Common myeloid progenitor, CD34-positive (primary cell): ENCODE measurements around the gene CD5L.

Experiments used
- CTCF ChIA-PET: fragments of 350-600 bp; sonication (Branson Sonifier 250); formaldehyde crosslinking; loops from one replicate; lab custom pipeline; 2021; ENCODE audit warnings: antibody characterized with exemption; lab: Charles Lee
- POLR2A ChIA-PET: fragments of 350-600 bp; sonication (Branson Sonifier 250); formaldehyde crosslinking; loops from one replicate; lab custom pipeline; 2021; ENCODE audit warnings: antibody characterized with exemption; lab: Charles Lee
- DNase-seq, 3 donors: peaks; one replicate each; pipeline versions ENCODE4 v3.0.0 to v3.0.0-alpha.2; 2013
- H3K27ac ChIP-seq, 2 experiments: 1 replicate in 1 of 2; 2 replicates in 1 of 2; pipeline ENCODE4 v1.7.0; 2013; ENCODE audit warnings: inconsistent platforms in 2 of 2, low read length in 2 of 2, mild to moderate bottlenecking in 2 of 2, low read depth in 1 of 2, moderate library complexity in 1 of 2; ENCODE audit not compliant: severe bottlenecking in 2 of 2, insufficient read depth in 1 of 2, poor library complexity in 1 of 2
- H3K27me3 ChIP-seq, 5 experiments: replicated peaks in 2 of 5; 1 replicate in 3 of 5; 2 replicates in 2 of 5; pipeline versions ENCODE4 v1.6.1 to v1.7.0; 2013; ENCODE audit warnings: low read length in 4 of 5, mild to moderate bottlenecking in 2 of 5, moderate library complexity in 2 of 5, inconsistent platforms in 1 of 5; ENCODE audit not compliant: insufficient read depth in 5 of 5, control insufficient read depth in 4 of 5
- H3K36me3 ChIP-seq, 4 experiments: 1 replicate in 2 of 4; 2 replicates in 2 of 4; pipeline versions ENCODE4 v1.6.1 to v1.7.0; 2013; ENCODE audit warnings: low read length in 3 of 4, control low read depth in 1 of 4, mild to moderate bottlenecking in 1 of 4; ENCODE audit not compliant: control insufficient read depth in 4 of 4, insufficient read depth in 4 of 4
- H3K4me1 ChIP-seq, 4 experiments: 1 replicate in 3 of 4; 2 replicates in 1 of 4; pipeline versions ENCODE4 v1.6.1 to v1.7.1; 2013; ENCODE audit warnings: low read length in 3 of 4, mild to moderate bottlenecking in 3 of 4, control low read depth in 1 of 4, inconsistent platforms in 1 of 4, moderate library complexity in 1 of 4; ENCODE audit not compliant: control insufficient read depth in 4 of 4, insufficient read depth in 4 of 4; ENCODE audit errors: control extremely low read depth in 1 of 4
- H3K4me3 ChIP-seq, 7 experiments: 1 replicate in 4 of 7; 2 replicates in 3 of 7; pipeline versions ENCODE4 v1.5.1 to v1.7.0; 2013; ENCODE audit warnings: mild to moderate bottlenecking in 7 of 7, low read length in 6 of 7, moderate library complexity in 6 of 7, inconsistent platforms in 2 of 7, low read depth in 2 of 7, control low read depth in 1 of 7; ENCODE audit not compliant: insufficient read depth in 4 of 7, control insufficient read depth in 1 of 7; ENCODE audit errors: extremely low read depth in 1 of 7
- H3K9me3 ChIP-seq, 5 experiments: 1 replicate in 4 of 5; 2 replicates in 1 of 5; pipeline versions ENCODE4 v1.6.1 to v1.7.1; 2013; ENCODE audit warnings: low read length in 4 of 5, mild to moderate bottlenecking in 2 of 5, inconsistent platforms in 1 of 5, low read depth in 1 of 5, moderate library complexity in 1 of 5; ENCODE audit not compliant: control insufficient read depth in 4 of 5, insufficient read depth in 2 of 5; ENCODE audit errors: control extremely low read depth in 1 of 5
- WGBS: methylation state at CpG from one replicate; pipeline ENCODE4 v1.1.5; 2013; ENCODE audit not compliant: insufficient coverage; 5-methylcytosine and 5-hydroxymethylcytosine counted together

The CD5L gene

DNA sequence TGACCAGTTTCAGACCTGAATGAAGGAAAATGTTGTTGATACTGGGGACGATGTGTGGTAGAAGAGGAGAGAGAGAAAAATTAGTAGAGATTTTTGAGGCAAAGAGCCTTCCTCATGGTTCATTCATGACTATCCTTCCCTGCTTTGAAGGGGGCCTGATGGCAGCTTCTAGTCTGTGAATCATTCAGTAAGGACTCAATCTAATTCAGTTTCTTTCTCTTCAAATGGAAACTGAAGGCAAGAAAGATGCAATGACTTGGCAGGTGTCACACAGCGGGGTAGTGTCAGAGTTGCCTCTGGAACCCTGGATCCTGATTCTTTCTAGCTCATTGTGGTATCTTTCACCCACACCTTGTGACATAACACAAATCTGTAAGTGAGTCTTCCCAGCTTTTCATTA lies 14.9 kb upstream of the CD5L start:
- H3K4me3 ChIP-seq, result no peak overlapping the region
- no peaks in the 10 kb centered on the region for H3K36me3 ChIP-seq
- no peaks in the 10 kb centered on the region for H3K4me1 ChIP-seq
- DNase-seq, result no peak
- H3K27me3 ChIP-seq, result no peaks in the 10 kb centered on the region
- H3K9me3 ChIP-seq, result no peaks in the 10 kb centered on the region
- 100% methylated on average over 1 of the region's 2 CpGs for WGBS
- H3K27ac ChIP-seq, result no peak overlapping the region
- ChIA-PET CTCF (no interaction called here), POLR2A (no interaction called here)

DNA sequence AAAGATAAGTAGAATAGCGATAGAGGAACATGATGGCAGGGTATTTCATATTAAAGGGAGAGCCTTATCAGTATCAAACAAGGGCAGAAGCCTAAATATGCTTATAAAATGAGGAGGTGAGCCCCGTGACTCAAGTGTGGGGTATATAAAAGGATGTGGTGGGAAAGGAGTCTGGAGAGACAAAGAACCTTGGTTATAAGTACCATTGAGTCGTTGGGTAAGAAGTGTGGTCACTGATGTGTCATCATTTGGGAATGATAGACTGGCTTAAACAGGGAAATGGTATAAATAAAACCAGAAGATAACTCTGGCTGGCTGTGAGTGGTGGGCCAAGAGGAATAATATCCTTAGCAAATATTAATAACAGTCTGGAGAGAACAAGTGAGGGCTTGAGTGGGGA lies 10.9 kb upstream of the CD5L start:
- Histone ChIP-seq H3K36me3 (no peaks in the 10 kb centered on the region), H3K27me3 (no peaks in the 10 kb centered on the region), H3K9me3 (no peaks in the 10 kb centered on the region), H3K4me1 (peaks cover 4 to 10% (median 7%) of the 10 kb centered on the region in 4 experiments), H3K4me3 (no peak overlapping the region), H3K27ac (no peak overlapping the region)
- ChIA-PET POLR2A (interaction anchor here (0.6 kb wide), 1 partner anchor 9 kb away, joined by 3 read pairs; no protein-coding TSS in a partner anchor), CTCF (no interaction called here)
- DNase-seq, result no peak
- WGBS, result 82% methylated on average over 3 of the region's 3 CpGs

DNA sequence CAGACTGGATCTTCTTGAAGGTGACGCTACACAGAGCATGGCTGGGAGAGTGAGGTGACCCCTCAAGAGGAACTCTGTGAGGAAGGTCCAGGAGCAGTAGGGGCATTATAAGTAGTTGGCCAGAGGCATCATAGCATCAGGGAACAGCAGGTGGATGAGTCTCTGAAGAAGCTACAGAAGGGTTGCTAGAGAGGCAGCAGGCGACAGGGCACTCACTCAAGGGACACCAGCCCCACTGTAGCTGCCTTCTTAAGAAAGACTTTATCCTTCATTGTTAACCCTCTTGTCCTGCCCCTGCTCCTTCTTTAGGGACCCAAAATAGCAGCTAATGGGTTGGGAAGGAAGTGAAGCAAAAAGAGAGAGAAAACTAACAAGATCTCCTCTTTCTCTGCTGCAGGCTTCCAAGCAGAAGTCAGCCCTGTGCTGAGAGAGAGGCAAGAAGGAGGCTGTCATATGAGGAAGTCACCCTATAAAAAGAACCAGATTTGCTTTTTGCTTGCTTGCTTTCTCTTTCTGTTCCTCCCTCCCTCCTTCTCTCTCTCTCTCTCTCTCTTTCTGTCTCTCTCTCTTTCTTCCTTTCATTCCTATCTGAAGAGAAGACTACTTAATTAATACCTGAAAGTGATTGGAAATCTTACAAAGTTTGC lies 7.7 kb upstream of the CD5L start:
- DNase-seq, result peak; percentile 30 to 86 (median 79)
- 100% methylated on average over 1 of the region's 2 CpGs for WGBS
- H3K27ac ChIP-seq, result no peak overlapping the region
- H3K4me3 ChIP-seq, result no peak overlapping the region
- H3K36me3 ChIP-seq, result no peaks in the 10 kb centered on the region
- no peaks in the 10 kb centered on the region for H3K9me3 ChIP-seq
- ChIA-PET CTCF (no interaction called here), POLR2A (no interaction called here)
- no peaks in the 10 kb centered on the region for H3K27me3 ChIP-seq
- H3K4me1 ChIP-seq, result peaks cover 4 to 14% (median 7%) of the 10 kb centered on the region in 4 experiments

DNA sequence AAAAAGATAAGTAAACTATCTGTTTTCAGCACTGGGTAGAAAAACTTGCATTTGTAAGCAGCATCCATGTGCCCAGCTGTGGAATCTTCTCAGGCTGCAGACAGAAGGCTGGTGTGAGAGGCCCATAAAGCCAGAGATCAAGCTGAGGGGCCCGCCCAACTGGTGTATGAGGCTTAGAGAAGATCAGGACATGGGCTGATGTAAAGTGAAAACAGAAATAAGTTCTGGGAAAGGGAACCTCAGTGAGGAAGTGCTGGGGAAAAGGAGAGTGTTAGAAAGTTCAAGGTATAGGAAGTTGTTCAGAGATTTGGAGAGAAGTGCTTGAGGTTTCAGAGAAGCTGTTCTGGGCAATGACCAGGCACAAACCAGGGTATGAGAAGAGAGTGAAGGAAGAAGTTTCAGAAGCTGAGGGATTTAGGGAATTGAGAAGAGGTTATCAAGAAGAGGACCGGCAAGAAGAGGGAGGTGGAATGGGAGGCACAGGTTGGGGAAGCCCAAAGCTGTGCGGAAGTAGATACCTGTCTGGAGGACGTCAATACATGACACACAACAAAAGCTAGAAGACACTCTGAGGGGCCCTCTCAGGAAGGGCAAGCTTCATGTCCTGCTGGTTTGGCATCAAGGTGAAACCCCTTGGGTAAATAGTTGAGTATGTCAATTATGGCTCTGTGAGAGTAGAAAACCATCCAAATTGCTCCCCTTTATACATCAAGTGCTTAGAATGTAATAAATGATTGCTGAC lies 2.7 kb upstream of the CD5L start:
- no peaks in the 10 kb centered on the region for H3K27me3 ChIP-seq
- 86% methylated on average over 2 of the region's 4 CpGs for WGBS
- peaks cover under 1 to 21% (median 12%) of the 10 kb centered on the region in 4 experiments for H3K4me1 ChIP-seq
- CTCF ChIA-PET, result interaction anchor here (1.1 to 1.2 kb wide), 2 partner anchors 9 to 105 kb away, joined by 3 to 4 read pairs; no protein-coding TSS in a partner anchor
- no peaks in the 10 kb centered on the region for H3K9me3 ChIP-seq
- no peak for DNase-seq
- no peak overlapping the region for H3K4me3 ChIP-seq
- H3K36me3 ChIP-seq, result no peaks in the 10 kb centered on the region
- POLR2A ChIA-PET, result interaction anchor here (0.5 kb wide), 1 partner anchor 54 kb away, joined by 3 read pairs; no protein-coding TSS in a partner anchor
- H3K27ac ChIP-seq, result no peak overlapping the region

DNA sequence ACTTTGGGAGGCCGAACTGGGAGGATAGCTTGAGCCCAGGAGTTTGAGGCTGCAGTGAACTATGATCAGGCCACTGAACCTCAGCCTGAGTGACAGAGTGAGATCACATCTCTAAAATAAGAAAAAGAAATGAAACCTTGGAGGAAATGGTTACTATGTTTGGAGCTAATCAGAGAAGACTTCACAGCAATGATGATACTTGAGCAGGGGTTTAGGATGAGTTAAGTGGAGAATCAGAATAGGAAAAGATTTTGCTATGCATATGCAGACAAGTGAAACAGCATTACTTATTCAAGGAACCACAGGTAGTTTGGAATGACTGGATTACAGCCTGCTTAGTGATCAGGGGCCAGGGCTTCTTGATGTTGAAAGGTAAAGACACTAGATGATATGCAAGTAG lies 1.3 kb upstream of the CD5L start:
- Histone ChIP-seq H3K27me3 (no peaks in the 10 kb centered on the region), H3K4me3 (no peak overlapping the region), H3K4me1 (peaks cover 4 to 27% (median 18%) of the 10 kb centered on the region in 4 experiments), H3K27ac (no peak overlapping the region), H3K9me3 (no peaks in the 10 kb centered on the region), H3K36me3 (no peaks in the 10 kb centered on the region)
- no peak for DNase-seq
- POLR2A ChIA-PET, result interaction anchor here (0.5 kb wide), 1 partner anchor 10 kb away, joined by 3 read pairs; no protein-coding TSS in a partner anchor
- WGBS, result 100% methylated on average over 1 of the region's 1 CpG
- CTCF ChIA-PET, result interaction anchor here (1.1 kb wide), 1 partner anchor 106 kb away, joined by 3 read pairs; no protein-coding TSS in a partner anchor

DNA sequence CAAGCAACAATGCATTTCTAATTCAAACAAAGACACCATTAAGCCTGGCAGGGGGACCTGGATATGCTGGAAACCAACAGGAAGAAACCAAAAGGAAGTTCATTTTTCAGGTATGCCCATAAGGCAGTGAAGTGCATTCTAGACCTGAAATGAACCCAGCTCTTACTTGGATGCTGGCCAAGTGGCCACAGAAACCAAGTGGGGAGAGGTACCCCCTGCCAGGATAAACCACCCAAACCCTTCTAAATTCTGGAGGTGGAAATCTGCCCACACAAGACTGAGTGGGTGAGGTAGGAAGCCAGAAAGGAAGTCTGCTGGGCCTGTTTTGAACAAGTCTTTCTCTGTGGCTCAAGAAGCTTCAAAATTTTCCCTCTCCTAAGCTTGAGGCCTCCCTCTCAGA lies 2.6 kb downstream of the CD5L start:
- ChIA-PET POLR2A (no interaction called here), CTCF (no interaction called here)
- peak in 2 of 3 donors; percentile 35 to 44 for DNase-seq
- H3K36me3 ChIP-seq, result no peaks in the 10 kb centered on the region
- H3K4me1 ChIP-seq, result peaks cover 4 to 22% (median 17%) of the 10 kb centered on the region in 4 experiments
- H3K9me3 ChIP-seq, result no peaks in the 10 kb centered on the region
- no peak overlapping the region for H3K27ac ChIP-seq
- no peaks in the 10 kb centered on the region for H3K27me3 ChIP-seq
- H3K4me3 ChIP-seq, result no peak overlapping the region

DNA sequence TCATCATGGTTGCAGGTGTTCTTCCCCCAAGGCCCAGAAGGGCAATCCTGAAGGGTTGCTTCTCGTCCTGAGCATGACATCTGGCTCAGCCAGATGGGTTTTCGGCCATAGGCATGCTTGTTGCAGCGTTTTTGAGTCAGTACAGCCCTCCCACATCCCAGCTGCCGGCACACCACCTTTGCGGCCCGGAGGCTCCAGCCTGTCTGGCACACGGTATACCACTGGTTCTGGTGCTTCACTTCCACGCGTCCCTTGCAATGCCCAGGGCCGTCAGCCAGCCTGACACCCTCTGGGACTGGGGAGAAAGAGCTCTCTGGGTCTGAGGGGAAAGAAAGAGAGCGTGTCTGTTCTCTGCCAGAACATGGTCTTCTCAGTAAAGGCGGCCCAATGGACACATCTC lies 7.2 kb downstream of the CD5L start:
- POLR2A ChIA-PET, result no interaction called here
- H3K4me3 ChIP-seq, result no peak overlapping the region
- H3K36me3 ChIP-seq, result no peaks in the 10 kb centered on the region
- no peaks in the 10 kb centered on the region for H3K27me3 ChIP-seq
- H3K4me1 ChIP-seq, result peaks cover 4 to 12% (median 10%) of the 10 kb centered on the region in 4 experiments
- WGBS, result 100% methylated on average over 12 of the region's 12 CpGs
- H3K27ac ChIP-seq, result no peak overlapping the region
- DNase-seq, result no peak
- CTCF ChIA-PET, result no interaction called here
- H3K9me3 ChIP-seq, result no peaks in the 10 kb centered on the region
